ENCODE data around the gene MORN4. TPM values are rescaled to one million over a fixed set of nuclear protein-coding genes. Genes with fewer than 3 reads are reported as not detected.

MORN4 gene
- total and polyA plus RNA-seq, 2 of the 13 experiments (the other 11 are each of a cell fraction or from before 2014, with no cell fraction given): 3.4 to 9.1 TPM

DNA sequence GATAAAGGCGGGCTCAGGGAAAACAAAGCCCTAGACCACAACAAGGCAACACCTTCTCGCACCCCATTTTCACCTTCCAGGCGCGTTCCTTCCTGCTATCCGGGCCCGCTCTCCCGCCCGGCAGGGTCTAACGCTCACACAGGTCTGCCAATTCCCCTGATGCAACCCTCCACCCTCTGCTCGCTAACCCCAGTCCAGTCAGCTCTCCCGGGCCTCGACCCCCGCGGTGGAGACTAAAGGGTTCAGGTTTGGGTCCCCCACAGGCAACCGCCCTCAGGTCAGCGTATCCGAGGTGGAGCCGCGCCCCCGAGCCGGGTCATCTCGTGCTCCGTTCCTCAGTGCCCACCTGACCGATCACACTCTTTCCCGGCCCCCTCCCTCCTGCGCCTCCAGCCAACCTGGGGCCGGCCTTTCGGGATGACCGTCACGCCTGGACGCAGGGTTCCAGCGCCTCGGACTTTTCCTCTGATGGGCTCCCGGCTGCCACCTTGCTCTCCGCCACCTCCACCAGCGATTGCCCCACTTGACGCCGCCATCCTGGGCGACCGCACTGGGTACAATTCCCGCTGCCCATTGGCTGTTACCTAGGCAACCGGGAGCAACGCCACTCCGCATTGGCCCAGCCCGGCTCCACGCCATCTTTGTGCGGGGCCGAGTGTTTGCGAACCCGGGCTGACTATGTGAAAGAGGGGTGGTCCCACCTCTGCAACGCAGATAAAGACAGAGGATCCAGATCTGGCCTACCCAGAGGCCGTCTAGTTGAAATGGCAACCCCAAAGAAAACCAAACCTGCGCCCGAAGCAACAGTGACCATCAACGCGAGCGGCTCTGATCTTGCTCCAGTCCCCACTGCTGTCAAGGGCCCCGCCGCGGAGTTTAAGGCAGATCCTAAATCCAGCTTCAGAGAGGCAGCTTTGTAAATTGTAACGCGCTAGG, at the start of gene MORN4 (continued):
- TF ChIP-seq ZNF337 (CRISPR knock-in tag; IDR thresholded peaks at IDR 0.05; ENCODE audit: borderline replicate concordance, low read depth) (no peak), ZEB1 (IDR thresholded peaks at IDR 0.05; ENCODE audit: insufficient replicate concordance, low read depth) (peak; percentile 19), ZNF3 (CRISPR knock-in tag; IDR thresholded peaks at IDR 0.05) (no peak), ZNF879 (CRISPR knock-in tag; IDR thresholded peaks at IDR 0.05) (no peak; the same call in 1 of the 2 replicates), TSC22D2 (CRISPR knock-in tag; IDR thresholded peaks at IDR 0.05; ENCODE audit: borderline replicate concordance) (0 out of 2 replicates have a peak, but pooled peaks have one; percentile 27), ELF3 (CRISPR knock-in tag; IDR thresholded peaks at IDR 0.05) (0 out of 2 replicates have a peak, but pooled peaks have one; percentile 11), MIER2 (CRISPR knock-in tag; IDR thresholded peaks at IDR 0.05) (no peak), XBP1 (CRISPR knock-in tag; IDR thresholded peaks at IDR 0.05) (no peak), TP53 (CRISPR knock-in tag; conservative IDR thresholded peaks at IDR 0.05) (no peak), NFIB (CRISPR knock-in tag; IDR thresholded peaks at IDR 0.05; ENCODE audit: borderline replicate concordance) (no peak), ZNF510 (CRISPR knock-in tag; IDR thresholded peaks at IDR 0.05; ENCODE audit: low read depth) (0 out of 2 replicates have a peak, but pooled peaks have one; percentile 33), ZNF781 (CRISPR knock-in tag; IDR thresholded peaks at IDR 0.05; ENCODE audit: borderline replicate concordance, not compliant biosample characterization) (no peak), ZNF614 (CRISPR knock-in tag; IDR thresholded peaks at IDR 0.05; ENCODE audit: borderline replicate concordance) (peak; percentile 26; the same call in 1 of the 2 replicates)
- TF ChIP-seq, protein P1, sequence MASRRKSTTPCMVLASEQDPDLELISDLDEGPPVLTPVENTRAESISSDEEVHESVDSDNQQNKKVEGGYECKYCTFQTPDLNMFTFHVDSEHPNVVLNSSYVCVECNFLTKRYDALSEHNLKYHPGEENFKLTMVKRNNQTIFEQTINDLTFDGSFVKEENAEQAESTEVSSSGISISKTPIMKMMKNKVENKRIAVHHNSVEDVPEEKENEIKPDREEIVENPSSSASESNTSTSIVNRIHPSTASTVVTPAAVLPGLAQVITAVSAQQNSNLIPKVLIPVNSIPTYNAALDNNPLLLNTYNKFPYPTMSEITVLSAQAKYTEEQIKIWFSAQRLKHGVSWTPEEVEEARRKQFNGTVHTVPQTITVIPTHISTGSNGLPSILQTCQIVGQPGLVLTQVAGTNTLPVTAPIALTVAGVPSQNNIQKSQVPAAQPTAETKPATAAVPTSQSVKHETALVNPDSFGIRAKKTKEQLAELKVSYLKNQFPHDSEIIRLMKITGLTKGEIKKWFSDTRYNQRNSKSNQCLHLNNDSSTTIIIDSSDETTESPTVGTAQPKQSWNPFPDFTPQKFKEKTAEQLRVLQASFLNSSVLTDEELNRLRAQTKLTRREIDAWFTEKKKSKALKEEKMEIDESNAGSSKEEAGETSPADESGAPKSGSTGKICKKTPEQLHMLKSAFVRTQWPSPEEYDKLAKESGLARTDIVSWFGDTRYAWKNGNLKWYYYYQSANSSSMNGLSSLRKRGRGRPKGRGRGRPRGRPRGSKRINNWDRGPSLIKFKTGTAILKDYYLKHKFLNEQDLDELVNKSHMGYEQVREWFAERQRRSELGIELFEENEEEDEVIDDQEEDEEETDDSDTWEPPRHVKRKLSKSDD (CRISPR knock-in tag; IDR thresholded peaks at IDR 0.05; ENCODE audit: low read depth): peak; percentile 99
- TF ChIP-seq, protein P2, sequence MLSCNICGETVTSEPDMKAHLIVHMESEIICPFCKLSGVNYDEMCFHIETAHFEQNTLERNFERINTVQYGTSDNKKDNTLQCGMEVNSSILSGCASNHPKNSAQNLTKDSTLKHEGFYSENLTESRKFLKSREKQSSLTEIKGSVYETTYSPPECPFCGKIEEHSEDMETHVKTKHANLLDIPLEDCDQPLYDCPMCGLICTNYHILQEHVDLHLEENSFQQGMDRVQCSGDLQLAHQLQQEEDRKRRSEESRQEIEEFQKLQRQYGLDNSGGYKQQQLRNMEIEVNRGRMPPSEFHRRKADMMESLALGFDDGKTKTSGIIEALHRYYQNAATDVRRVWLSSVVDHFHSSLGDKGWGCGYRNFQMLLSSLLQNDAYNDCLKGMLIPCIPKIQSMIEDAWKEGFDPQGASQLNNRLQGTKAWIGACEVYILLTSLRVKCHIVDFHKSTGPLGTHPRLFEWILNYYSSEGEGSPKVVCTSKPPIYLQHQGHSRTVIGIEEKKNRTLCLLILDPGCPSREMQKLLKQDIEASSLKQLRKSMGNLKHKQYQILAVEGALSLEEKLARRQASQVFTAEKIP (CRISPR knock-in tag; IDR thresholded peaks at IDR 0.05; ENCODE audit: borderline replicate concordance): no peak
- TF ChIP-seq, protein P3, sequence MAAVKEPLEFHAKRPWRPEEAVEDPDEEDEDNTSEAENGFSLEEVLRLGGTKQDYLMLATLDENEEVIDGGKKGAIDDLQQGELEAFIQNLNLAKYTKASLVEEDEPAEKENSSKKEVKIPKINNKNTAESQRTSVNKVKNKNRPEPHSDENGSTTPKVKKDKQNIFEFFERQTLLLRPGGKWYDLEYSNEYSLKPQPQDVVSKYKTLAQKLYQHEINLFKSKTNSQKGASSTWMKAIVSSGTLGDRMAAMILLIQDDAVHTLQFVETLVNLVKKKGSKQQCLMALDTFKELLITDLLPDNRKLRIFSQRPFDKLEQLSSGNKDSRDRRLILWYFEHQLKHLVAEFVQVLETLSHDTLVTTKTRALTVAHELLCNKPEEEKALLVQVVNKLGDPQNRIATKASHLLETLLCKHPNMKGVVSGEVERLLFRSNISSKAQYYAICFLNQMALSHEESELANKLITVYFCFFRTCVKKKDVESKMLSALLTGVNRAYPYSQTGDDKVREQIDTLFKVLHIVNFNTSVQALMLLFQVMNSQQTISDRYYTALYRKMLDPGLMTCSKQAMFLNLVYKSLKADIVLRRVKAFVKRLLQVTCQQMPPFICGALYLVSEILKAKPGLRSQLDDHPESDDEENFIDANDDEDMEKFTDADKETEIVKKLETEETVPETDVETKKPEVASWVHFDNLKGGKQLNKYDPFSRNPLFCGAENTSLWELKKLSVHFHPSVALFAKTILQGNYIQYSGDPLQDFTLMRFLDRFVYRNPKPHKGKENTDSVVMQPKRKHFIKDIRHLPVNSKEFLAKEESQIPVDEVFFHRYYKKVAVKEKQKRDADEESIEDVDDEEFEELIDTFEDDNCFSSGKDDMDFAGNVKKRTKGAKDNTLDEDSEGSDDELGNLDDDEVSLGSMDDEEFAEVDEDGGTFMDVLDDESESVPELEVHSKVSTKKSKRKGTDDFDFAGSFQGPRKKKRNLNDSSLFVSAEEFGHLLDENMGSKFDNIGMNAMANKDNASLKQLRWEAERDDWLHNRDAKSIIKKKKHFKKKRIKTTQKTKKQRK (IDR thresholded peaks at IDR 0.05; ENCODE audit: low read length): no peak
- TF ChIP-seq, protein P4, sequence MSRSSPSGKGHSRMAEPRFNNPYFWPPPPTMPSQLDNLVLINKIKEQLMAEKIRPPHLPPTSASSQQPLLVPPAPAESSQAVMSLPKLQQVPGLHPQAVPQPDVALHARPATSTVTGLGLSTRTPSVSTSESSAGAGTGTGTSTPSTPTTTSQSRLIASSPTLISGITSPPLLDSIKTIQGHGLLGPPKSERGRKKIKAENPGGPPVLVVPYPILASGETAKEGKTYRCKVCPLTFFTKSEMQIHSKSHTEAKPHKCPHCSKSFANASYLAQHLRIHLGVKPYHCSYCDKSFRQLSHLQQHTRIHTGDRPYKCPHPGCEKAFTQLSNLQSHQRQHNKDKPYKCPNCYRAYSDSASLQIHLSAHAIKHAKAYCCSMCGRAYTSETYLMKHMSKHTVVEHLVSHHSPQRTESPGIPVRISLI (CRISPR knock-in tag; IDR thresholded peaks at IDR 0.05; ENCODE audit: borderline replicate concordance): no peak
- TF ChIP-seq, protein P5, sequence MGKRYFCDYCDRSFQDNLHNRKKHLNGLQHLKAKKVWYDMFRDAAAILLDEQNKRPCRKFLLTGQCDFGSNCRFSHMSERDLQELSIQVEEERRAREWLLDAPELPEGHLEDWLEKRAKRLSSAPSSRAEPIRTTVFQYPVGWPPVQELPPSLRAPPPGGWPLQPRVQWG (CRISPR knock-in tag; IDR thresholded peaks at IDR 0.05; ENCODE audit: borderline replicate concordance, low read depth): no peak

Measured in HepG2 (cell line).